Stromal cell of bone marrow (primary cell): ENCODE measurements around the gene DPYSL4.

ENCODE experiments used
- DNase-seq: peaks from one replicate; pipeline ENCODE4 v3.0.0-alpha.2; 2012; ENCODE audit warnings: low read depth

Gene DPYSL4

DNA sequence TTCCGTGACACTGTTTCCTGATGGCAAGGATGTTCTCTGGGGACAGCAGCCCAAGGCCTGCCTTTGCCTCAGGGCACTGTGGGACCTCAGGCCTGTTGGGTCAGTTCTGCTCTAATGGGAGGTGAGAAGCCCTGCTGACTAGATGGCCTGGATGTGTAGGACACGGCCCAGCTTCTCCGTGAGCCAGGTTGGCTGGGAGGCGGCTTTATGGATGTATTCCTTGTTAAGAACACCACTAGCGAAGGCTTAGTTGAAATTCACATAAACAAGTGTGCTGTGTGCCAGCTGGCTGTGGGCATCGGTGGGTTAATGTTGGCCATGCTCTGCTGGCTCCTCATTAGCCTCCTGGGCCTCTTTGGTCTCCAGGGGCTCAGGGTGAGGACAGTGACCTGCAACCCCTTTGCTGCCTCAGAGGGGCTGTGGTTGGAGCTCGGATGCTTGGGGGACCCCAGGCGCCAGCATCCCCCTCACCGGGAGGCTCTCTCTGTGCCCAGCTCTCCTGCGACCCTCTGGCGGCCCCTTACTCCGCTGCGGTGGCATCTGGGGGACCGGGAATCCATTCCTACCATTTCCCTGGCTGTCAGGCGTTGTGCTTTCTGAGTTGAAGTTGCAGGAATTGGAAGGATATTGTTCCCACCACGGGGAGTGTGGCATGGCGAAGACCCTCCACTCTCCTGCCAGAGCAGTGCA, 22.8 kb upstream of the DPYSL4 start:
- no peak for DNase-seq

DNA sequence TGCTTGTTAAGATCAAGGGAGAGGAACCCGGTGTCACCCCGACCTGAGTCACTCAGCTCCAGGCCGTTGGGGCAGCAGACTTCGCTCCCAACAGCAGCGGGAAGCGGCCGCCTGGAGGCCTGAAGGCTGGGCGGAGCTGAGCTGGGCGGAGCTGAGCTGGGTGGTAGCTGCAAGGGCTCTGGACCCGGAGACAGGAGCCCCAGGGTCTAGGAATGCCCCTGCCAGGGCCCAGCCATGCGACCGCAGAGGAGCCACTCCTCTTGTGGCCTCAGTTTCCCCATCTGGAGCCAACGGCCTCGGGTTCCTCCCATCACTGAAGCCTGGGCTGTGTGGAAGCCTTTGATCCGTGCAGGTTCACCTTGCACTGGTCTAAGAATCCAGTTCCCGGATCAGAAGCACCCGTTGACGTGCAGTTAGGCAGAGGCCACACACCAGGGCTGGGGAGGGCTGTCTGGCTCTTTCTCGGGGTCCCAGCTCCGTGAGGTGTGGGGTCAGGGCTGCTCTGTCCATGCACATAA, 21.9 kb upstream of the DPYSL4 start:
- DNase-seq = no peak

DNA sequence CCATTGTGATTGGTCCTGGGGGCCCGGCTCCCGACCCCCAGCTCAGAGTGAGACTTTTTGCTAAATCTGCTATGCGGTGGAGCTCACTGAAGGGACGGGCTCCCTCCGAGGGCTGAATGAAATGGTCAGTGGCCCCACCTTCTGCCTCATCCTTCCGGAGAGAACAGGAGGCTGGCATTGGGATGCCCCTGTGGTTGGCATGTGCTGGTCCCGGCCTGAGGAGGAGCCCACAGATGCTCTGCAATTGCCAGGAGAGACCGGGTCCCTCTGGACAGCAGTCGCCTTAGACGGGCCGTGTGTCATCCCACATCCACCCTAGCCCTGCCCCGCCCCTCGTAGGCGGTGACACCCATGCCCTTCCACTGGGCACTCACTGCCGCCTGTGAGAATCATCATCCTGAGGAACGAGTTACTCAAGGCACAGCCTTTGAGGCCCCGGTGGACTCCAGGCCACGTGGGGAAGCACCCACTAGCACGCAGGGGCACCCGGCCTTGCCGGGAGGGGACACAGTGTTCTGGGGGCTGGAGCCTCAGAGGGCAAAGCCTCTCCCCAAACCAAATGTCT, 21.2 kb upstream of the DPYSL4 start:
- DNase-seq = no peak

DNA sequence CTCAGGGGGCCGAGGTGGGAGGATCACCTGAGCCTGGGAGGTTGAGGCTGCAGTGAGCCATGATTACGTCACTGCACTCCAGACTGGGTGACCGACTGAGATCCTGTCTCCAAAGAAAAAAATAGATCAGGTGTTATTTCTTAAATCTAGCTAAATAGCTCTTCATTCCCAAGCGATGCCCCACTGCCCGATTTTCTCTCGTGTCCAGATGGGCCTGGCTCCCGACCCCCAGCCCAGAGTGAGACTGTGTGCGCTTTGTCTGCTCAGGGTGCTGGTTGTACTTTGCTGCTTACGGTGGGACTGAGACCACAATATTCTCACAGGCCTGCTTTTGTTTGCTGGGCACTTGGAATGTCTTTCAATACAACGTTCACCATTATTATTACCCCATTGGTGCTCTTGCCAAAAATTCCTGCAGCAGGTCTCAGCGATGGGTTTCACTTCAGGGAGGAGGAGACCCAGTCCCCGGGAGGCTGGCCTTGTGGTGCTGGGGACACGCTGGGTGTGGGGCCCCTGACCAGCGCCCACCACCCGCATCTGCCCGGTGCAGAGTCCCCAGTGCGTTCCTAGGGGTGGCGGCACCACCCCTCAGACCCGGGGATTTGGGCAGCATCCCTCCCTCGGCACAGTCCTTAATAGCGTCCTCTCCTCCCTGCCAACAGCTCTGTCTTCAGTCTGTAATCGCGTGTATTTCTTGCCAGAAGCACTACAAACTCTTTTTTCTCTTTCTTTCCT, 20.4 kb upstream of the DPYSL4 start:
- DNase-seq = no peak

DNA sequence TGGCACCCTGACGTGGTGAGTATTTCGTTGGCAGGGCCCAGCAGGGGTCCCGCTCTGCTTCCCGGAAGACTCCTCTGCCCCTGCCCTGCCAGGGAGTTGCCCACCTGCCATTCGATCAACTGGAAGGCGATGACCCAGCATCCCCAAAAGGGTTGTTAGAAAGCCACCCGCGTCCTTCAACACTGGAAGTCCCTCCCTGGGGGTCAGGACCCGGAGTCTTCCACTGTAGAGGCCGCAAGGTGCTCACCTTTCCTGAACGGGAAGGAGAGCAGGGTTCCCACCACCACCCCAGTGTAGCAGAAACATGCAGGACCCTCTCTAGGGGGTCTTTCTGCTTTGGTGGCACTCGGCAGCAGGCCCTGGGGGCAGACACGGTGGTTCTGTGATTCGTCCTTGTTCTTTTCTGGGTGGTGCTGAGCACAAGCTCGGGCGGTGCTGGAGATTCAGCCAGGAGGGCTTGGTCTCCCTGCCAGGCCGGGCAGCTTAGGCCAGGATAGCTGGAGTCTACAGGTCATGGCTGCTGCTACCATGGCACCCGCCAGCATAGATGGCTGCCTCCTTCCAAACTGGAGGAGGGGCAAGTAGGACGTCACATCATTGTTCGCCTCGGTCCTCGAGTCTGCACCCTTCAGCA, 19.6 kb upstream of the DPYSL4 start:
- no peak for DNase-seq

DNA sequence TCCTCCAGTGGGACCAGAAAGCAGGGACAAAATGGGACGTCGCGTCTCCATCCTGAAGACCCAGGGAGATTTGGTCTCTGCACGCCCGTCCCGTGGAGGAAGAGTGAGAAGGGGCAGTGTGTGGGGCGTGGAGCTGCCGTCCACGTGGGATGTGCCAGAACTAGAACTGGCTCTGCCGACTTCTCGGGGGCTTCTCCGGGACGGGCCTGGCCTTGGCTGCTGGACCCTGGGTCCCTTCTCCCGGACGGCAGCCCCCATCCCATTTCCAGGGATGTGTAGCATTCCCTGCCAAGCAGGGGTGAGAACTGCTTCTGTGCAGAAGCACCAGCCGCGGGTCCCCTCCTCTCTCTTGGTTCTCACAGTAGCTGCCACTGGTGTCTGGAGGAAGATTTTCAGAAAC, 18.8 kb upstream of the DPYSL4 start:
- no peak for DNase-seq

DNA sequence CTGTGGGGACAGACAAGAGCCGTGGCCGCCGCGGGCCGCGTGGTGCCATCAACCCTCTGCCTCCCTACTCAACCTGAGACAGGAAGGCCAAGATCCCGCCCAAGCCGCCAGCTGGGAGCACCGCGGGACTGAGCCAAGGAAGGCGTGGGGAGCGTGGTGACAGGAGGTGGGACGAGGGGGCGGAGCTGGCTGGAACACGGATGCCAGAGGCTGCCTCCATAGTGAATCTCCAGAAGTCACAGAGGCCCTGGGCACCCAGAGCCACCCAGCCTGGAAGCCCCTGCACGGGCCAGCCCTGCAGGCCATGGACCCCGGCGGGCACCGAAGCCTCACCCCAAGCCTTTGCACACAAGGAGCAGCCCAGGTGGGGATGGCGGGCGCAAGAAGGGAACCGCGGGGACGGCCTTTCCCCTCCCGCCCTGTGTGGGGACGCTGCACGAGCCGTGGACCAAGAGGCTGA, 18.1 kb upstream of the DPYSL4 start:
- DNase-seq = no peak

DNA sequence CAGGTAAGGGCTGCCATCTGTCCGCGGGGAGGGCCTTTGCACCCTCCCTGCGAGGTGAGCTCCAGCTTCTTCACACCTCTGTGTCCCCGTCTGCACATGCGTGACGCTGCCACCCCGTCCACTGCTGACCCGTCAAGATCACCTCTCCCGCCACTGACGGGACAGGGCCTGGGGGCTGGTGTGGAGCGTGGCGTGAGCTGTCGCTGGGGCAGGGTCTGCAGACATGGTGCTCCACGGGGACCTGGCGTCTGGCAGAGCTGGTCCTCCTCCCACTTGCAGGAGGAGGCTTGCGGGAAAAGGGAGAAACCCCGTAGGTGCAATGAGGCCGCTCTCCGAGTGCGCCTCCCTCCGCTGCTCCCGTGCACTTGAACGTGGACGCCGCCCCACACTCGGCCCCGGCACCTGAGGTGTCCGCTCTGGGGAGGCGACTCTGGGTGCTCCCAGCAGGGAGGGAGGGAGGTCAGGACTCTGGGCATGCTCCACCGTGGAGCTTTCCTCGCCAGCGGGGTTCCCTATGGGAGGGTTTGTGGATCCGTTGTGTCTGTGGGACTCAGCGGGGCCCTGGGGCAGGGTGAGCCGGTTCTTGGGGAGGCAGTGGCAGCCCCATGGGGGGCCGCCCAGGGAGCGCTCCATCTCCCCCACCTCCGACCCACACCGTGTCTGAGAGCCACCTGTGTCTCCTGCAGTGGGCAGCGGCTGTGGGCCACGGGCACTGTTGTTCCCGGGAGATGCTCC, 17.6 kb upstream of the DPYSL4 start:
- DNase-seq = no peak

DNA sequence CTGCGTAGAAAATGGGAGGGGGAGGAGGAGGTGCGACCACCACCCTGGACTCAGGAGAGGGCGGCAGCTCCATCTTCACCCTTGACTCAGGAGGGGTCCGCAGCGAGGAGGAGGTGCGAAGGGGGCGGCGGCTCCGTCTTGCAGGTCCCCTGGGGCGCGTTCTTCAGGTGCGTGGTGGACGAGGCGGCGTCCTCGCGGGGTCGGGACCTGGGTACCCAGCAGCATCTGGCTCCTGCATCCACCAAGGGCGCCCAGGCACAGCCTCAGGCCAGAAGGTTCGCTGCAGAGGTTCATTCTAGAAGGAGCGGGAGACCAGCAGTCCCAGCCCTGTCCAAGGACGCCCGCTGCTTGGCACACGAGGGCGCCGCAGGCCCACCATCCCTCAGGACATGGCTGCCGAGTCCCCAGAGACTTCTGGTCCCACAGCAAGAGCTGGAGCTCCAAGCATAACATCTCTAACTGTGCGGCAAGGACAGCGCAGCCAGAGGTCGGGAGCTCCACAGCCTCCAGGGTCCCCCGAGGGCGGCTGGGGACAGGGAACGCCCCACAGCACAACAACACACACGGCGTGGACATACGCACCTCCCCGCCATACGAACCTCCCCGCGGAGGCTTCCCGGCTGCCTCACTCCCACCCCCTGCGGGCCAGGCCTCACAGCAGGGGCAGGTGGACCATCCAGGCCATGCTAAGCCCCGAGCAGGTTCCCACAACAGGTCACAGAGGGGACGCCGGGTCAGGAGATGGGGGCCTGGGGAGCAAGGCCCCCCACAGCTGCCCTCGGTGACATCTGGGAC, 16.8 kb upstream of the DPYSL4 start:
- DNase-seq = no peak

DNA sequence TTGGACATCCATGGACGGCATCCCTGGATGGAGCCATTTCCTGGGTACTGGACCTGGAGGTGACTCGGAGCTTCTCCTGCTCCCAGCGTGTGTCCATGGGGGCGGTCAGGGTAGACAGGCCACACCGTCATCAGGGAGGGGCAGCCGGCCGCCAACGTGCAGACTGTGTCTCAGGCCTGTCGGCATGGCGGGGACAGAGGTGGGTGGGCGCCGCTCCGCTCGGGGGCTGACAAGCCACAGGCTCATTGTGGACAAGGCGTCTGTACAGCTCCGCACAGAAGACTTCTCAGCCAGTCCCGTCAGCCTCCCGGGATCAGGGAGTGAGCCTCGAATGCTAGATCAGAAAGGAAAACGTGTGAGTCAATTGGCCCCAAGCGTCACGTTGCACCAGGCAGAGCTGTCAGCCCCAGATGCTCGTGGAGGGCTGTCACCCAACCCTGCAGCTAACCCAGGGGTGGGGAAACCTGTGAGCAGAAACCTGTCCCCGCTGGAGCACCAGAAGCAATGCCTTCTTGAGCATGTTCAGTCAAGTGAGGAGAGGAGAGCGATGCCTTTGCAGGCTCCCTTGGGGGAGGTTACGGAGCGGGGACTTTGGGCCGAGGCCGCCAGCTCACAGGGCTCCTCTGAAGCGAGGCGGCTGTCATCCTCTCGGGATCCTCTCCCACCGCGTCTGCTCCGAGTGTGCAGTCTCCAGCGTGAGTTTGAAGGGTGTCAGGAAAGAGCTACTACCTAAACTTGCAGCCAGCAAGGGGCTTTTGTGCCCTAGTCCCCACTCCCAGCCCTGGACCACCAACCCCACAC, 16.0 kb upstream of the DPYSL4 start:
- DNase-seq = no peak

DNA sequence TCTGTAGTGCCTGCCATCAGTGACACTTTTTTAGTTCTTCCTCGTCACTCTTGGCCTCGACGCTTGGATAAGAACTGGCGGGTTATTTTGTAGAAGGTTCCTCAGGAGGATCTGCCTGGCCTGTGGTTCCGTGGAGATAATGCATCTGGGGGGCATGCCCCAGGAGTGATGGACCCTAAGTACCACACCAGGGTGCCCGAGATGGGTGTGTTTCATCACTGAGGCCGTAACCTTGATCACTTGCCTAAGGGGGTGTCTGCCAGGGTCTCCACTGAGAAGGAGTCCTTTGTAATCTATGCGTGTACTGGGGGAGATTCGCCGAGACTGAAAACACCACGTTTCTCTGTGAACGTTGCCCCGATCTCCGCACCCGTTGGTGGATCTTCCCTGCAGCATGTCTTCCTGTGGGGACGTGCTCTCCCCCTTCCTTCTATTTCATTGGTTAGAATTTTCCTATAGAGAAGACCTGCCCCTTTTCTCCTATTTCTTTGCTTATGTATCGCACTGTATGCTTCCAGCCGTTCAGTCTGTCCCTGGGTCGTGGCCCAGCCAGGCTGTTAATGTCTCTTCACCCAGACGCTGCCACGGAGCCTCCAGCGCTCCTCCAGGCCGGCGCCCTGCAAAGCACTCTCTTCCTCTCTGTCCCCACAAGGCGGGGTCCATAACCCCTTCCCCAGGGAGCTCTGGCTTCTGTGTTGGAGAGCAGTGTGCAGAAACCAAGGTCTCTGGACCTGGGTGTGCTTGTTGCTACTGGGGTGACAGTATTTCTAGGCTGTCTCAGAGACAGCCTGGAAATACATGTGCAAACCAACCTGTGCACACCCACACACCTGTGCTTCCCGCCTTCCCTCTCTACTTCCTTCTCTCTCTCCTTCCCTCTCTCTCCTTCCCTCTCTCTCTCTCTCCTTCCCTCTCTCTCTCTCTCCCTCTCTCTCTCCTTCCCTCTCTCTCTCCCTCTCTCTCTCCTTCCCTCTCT, 14.4 kb upstream of the DPYSL4 start:
- DNase-seq = no peak

DNA sequence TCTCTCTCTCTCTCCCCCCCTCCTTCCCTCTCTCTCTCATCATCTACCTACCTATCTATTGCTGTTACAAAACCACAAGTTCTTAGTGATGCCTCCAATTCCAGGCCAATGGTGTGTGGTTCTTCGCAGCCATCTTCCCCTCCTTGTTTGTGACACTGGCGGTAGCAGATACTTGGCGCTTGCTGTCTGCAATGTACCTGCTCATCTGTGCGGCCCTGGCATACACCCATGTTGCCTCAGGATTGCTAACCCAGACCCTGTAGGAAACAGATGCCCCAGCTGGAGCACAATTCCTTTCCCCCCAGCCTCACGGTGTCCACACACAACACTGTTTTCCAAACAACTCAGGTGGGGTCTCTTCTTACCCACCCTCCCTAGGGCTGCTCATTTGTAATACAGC, 13.6 kb upstream of the DPYSL4 start:
- DNase-seq = no peak

DNA sequence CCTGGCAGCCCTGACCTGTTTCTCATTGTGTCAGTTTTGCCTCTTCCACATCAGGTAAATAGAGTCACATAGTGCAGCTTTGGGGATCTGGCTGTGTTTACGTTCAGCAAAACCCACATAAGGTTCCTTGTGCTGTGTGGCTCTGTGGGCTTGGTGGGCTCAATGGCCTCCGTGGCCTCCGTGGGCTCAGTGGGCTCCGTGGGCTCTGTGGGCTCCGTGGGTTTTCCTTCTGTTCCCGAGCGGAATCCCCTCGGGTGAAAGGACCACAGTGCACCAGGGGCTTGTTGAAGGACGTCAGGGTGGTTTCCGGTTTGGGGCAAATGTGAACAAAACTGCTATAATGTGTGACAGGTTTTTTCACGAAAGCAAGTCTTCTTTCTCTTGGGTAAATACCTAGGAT, 12.5 kb upstream of the DPYSL4 start:
- no peak for DNase-seq

DNA sequence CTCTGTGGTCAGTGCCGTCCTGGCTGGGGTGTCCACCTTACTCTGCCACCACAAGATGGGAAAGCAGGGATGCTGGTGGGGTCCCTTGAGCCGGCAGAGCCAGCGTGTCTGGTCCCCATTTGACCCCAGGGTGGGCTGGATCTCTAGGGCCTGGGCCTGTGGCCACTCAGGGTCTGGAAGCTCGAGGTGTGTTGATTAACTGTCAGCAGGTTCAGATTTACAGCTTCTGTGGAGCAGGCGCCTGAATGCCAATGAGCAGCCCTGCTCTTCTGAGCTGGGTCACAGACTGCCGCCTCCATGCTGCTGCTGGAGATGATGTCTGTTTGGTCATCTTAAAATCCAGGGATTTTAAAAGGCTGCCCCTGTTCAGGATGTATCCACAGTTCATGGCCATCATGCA, 11.3 kb upstream of the DPYSL4 start:
- DNase-seq = no peak

DNA sequence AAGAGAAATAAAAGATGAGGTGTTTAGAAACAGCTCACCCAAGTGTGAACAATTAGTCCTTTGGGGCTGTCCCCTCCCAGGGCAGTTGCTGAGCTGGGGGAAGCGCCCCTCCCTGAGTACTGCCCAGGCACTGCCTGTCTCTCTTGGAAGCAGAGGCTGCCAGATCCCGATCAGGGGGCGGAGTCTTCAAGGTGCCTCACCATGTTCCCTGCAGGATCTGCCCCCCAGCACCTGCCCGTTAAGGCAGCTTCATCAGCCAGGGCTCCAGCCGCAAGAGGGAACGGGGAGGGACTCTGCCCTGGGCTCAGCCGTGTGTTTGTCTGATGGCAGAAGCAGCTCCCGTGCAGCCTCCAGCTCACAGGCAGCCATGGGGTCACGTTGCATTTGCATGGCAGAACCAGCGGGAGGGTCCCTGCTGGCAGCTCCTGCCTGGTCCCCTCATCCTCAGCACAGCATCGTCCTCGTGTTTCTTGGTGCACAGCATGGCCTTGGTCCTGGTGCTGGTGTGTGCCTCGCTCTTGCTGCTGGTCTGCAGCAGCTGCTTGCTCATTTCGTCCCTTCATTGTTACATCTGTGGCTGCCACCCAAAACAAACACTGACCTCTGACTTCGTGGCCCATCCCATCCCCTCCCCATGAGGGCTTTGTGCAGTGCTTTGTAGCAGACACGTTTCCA, 10.7 kb upstream of the DPYSL4 start:
- DNase-seq = no peak

DNA sequence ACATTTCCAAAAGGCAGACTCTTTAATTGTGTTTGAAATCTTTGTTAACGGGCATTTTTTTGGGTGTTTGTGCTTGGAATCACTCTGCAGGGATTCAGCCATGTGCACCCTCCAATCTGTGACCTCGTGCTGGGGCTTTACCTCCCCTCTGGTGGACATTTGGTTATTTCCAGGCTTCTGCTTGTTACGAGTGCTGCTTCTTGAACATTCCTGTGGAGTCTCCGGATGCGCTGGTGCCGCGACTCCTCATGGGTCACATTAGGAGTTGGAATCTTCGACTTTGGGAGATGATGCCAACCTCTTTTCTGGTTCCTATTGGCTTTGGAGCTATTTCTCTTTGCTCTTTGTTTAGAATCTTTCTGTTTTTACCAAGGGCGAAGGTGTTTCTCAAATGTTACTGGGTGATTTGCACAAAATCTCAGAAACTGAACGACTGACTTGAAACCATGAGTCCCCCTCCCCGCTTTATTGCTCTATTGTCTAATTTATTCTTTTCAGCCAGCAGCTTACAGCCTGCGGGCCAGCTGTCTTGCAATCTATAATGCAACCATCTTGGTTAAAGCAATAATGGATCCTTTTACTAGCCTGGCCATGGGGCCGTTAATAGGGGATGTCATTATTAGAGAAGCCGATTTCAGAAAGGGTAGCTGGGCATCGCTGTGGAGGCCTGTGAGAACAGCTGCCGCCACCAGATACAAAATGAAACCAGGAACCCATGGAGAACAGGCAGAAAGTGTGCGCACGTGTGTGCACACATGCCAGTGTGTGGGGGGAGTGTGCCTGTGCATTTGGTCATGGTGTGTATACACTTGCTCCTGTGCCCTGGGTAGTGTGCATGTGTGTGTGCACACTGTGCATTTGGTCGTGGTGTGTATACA, 9.9 kb upstream of the DPYSL4 start:
- DNase-seq = no peak

DNA sequence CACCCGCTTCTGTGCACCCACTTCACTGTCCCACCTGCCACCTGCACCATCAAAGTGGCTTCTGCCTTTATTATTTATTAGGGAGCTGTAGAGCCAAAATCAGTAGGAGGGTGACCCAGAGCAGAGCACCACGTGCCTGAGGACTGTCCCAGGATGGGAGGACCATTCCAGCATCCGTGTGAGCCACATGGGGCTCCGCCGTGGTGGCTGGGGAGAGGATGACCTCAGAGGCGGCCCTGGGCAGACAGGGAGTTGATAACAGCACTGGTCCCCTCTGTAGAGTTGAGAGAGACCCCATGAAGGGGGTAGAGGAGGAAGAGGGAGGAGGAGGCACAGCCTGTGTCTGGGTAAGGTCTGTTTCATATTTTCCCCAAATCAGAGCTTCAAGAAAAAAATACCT, 8.7 kb upstream of the DPYSL4 start:
- no peak for DNase-seq
